Measurements from ENCODE around the gene TCERG1. TPM values are rescaled to one million over a fixed set of nuclear protein-coding genes. Genes with fewer than 3 reads are reported as not detected.
A peak's percentile ranks its signal among the peaks of the same experiment; 100 is the strongest.

The TCERG1 gene
- total RNA-seq (2021), result 112 and 115 TPM in 2 replicates
- long read RNA-seq, transcript TCERG1-202 (21 exons, 3,633 nt), result major isoform, 6 of 180 reads
- long read RNA-seq, partial matches to known transcripts, result 139 of 180 reads
- long read RNA-seq, other reads (novel, unspliced or antisense), result 33 of 180 reads

DNA sequence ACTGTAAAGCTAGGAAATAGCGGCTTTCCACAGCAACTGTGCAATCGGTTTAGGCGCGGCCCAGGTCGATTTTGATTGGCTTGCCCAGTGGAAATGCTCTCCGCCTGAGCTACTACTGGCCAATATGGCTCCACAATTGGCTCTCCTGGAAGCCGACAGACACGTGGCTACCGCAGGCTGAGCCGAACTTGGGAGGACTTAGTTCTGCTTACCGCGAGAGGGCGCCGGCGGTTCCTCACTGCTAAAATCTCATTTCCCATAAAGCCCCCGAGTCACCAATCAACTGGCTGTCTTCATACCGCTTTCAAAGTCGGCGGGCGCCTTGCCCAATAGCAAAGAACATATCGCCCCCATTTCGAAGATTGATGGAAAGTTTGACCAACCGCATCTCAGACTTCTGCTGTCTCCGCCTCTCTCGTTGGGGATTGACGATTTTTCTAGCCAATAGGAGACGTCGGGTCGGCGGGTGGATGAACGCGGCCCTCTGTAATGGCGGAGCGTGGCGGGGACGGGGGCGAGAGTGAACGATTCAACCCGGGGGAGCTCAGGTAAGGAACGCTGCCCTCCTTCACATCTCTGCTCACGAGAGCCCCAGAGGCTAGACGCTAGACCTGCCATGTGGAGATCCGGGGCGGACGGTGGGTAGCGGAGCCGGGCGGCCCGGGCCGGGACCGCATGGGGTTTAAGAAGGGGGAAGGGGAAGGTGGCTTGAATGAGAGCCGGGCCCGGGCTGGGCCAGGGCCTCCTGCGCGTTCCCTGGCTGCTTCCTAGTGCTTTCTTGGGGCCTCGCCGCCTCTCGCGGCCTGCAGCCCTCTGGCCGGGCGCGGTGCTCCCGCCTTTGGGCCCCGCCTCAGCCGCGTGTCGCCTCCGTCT lies at the start of gene TCERG1:
Gene TCERG1 (plus strand): TSS at position 473 of the 873 bp plus-strand sequence. CDS start 17 bp downstream, at position 490.
- Histone ChIP-seq H3K9me3 (ENCODE audit: control insufficient read depth, low read depth, low read length) (no peaks in the 10 kb centered on the region), H2BK20ac (ENCODE audit: low read depth, low read length, poor library complexity, severe bottlenecking) (no peak within 1 kb of the TSS), H3K27me3 (ENCODE audit: insufficient read depth, low read length) (no peaks in the 10 kb centered on the region), H2BK5ac (ENCODE audit: insufficient read length, low read length) (peak within 1 kb of the TSS; percentile 80), H3K4me2 (ENCODE audit: insufficient read depth, insufficient read length, low read length) (peak within 1 kb of the TSS; percentile 96), H4K20me1 (ENCODE audit: control insufficient read depth, insufficient read depth, insufficient read length) (no peaks in the 10 kb centered on the region), H3T11ph (ENCODE audit: low read length) (no peak within 1 kb of the TSS), H3K23me2 (ENCODE audit: insufficient read length, low read depth, low read length, poor library complexity, severe bottlenecking) (peaks cover 6% of the 10 kb centered on the region), H2BK12ac (ENCODE audit: insufficient read length, low read depth, low read length) (no peak within 1 kb of the TSS), H4K91ac (ENCODE audit: insufficient read length, low read depth, low read length) (peak within 1 kb of the TSS; percentile 72), H3K4ac (ENCODE audit: low read depth, low read length) (peak within 1 kb of the TSS; percentile 77; the same call in 1 of the 2 replicates), H3K4me1 (ENCODE audit: insufficient read depth, low read length) (no peaks in the 10 kb centered on the region), H3K9ac (ENCODE audit: extremely low read depth, insufficient read length, low read length) (peak within 1 kb of the TSS; percentile 98), H2AK5ac (ENCODE audit: insufficient read length, low read length) (no peak within 1 kb of the TSS), H3K14ac (ENCODE audit: insufficient read depth, low read length) (peak within 1 kb of the TSS; percentile 100), H3K79me1 (ENCODE audit: insufficient read depth, low read depth, low read length, poor library complexity, severe bottlenecking) (no peaks in the 10 kb centered on the region), H3K23ac (ENCODE audit: insufficient read length, low read depth, low read length) (no peak within 1 kb of the TSS), H3K27ac (ENCODE audit: insufficient read length, low read depth, low read length) (no peak within 1 kb of the TSS), H3K79me2 (ENCODE audit: insufficient read depth, low read length) (peaks cover 37% of the 10 kb centered on the region), H4K8ac (replicated peaks; ENCODE audit: insufficient read length, low read depth, low read length) (no peak within 1 kb of the TSS), H4K5ac (ENCODE audit: insufficient read length, low read depth, low read length) (peak within 1 kb of the TSS; percentile 93), H2BK120ac (ENCODE audit: low read depth, low read length, poor library complexity, severe bottlenecking) (peak within 1 kb of the TSS; percentile 95), H3K18ac (ENCODE audit: insufficient read length, low read depth, low read length) (peak within 1 kb of the TSS; percentile 98), H3K56ac (ENCODE audit: insufficient read length, low read depth, low read length) (no peak within 1 kb of the TSS), H2AFZ (ENCODE audit: low read length) (no peak within 1 kb of the TSS), H2BK15ac (ENCODE audit: low read depth, low read length) (no peak within 1 kb of the TSS)
- H3K27me3 Mint-ChIP-seq (ENCODE audit: low read depth), result no peaks in the 10 kb centered on the region
- H3K4me1 Mint-ChIP-seq, result peaks cover 28 to 30% of the 10 kb centered on the region in 2 experiments
- WGBS (ENCODE audit: extremely low coverage, insufficient read length, low lambda C conversion rate), result no CpG with 5 or more reads among the region's 68 CpGs
- TF ChIP-seq, protein P1, sequence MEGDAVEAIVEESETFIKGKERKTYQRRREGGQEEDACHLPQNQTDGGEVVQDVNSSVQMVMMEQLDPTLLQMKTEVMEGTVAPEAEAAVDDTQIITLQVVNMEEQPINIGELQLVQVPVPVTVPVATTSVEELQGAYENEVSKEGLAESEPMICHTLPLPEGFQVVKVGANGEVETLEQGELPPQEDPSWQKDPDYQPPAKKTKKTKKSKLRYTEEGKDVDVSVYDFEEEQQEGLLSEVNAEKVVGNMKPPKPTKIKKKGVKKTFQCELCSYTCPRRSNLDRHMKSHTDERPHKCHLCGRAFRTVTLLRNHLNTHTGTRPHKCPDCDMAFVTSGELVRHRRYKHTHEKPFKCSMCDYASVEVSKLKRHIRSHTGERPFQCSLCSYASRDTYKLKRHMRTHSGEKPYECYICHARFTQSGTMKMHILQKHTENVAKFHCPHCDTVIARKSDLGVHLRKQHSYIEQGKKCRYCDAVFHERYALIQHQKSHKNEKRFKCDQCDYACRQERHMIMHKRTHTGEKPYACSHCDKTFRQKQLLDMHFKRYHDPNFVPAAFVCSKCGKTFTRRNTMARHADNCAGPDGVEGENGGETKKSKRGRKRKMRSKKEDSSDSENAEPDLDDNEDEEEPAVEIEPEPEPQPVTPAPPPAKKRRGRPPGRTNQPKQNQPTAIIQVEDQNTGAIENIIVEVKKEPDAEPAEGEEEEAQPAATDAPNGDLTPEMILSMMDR (conservative IDR thresholded peaks at IDR 0.05), result peak; percentile 82
- peak; percentile 100 for DNase-seq
- H3K9me3 Mint-ChIP-seq, result no peaks in the 10 kb centered on the region; a peak in 1 of 5 replicates
- H3K27ac Mint-ChIP-seq, result peak within 1 kb of the TSS; percentile 97 to 100 (median 100)
- H3K36me3 Mint-ChIP-seq (ENCODE audit: insufficient read depth in 1 of 3, low read depth in 3 of 3), result peaks cover 0 to 5% (median 2%) of the 10 kb centered on the region in 3 experiments; a peak in 4 of 7 replicates
- peak within 1 kb of the TSS; percentile 93 to 94 for H3K4me3 Mint-ChIP-seq
